WTC11 (cell line): ENCODE results near the gene NXN.

ENCODE experiments used
- AFF4 ChIP-seq: sonication (generic); formaldehyde crosslinking; IDR thresholded peaks from 2 replicates; pipeline ENCODE4 v1.8.1; 2023; ENCODE audit warnings: mild to moderate bottlenecking, missing genetic modification reagents, borderline replicate concordance
- ATF2 ChIP-seq: sonication (generic); formaldehyde crosslinking; IDR thresholded peaks from 2 replicates; pipeline ENCODE4 v1.8.1; 2022; ENCODE audit warnings: low read depth, missing genetic modification reagents, borderline replicate concordance
- CTCF ChIP-seq: fragments of 200-600 bp; IDR thresholded peaks from 2 replicates; pipeline ENCODE4 v1.8.0; 2022; ENCODE audit warnings: antibody characterized with exemption

- TF ChIP-seq CTCF (no peak), AFF4 (CRISPR knock-in tag) (no peak), ATF2 (CRISPR knock-in tag) (no peak)
These were observed 183.9 kb downstream of the NXN start for GRCh38 chr17:795721-796120.
